MCF 10A (cell line): ENCODE data around the gene FGA. TPM values are rescaled to one million over a fixed set of nuclear protein-coding genes. Genes with fewer than 3 reads are reported as not detected.

Source experiments
- BruUV-seq: library from RNA; stranded (reverse); fragments of 400-500 nt; replicated peaks from 2 replicates; lab custom pipeline; 2021; lab: Mats Ljungman, UMichigan
- CTCF ChIA-PET: fragments of 300-600 bp; sonication (Branson Sonifier 250); formaldehyde crosslinking; extraction: SDS; loops from one replicate; lab custom pipeline; 2021; ENCODE audit warnings: antibody characterized with exemption, inconsistent platforms; lab: Yijun Ruan, JAX
- POLR2A ChIA-PET: fragments of 300-600, 350-650 bp; sonication (Branson Sonifier 250); formaldehyde crosslinking; extraction: SDS; loops from one replicate; lab custom pipeline; 2020; ENCODE audit warnings: antibody characterized with exemption, inconsistent platforms; lab: Yijun Ruan, JAX
- DNase-seq: peaks from one replicate; pipeline ENCODE4 v3.0.0-alpha.2; 2018; ENCODE audit not compliant: unreplicated experiment
- H3K27ac Mint-ChIP-seq: one replicate; pipeline ENCODE4 v1.8.0; 2022; ENCODE audit warnings: mild to moderate bottlenecking, low read depth, mixed read lengths; ENCODE audit not compliant: unreplicated experiment
- H3K27me3 Mint-ChIP-seq: one replicate; pipeline ENCODE4 v1.8.0; 2022; ENCODE audit warnings: mixed read lengths; ENCODE audit not compliant: insufficient read depth, unreplicated experiment
- H3K36me3 Mint-ChIP-seq: one replicate; pipeline ENCODE4 v1.8.0; 2022; ENCODE audit warnings: mild to moderate bottlenecking, moderate library complexity, mixed read lengths; ENCODE audit not compliant: insufficient read depth, unreplicated experiment
- H3K4me1 Mint-ChIP-seq: one replicate; pipeline ENCODE4 v1.8.0; 2022; ENCODE audit warnings: mixed read lengths; ENCODE audit not compliant: insufficient read depth, unreplicated experiment
- H3K4me3 Mint-ChIP-seq: one replicate; pipeline ENCODE4 v1.8.0; 2022; ENCODE audit warnings: mild to moderate bottlenecking, moderate library complexity, mixed read lengths; ENCODE audit not compliant: unreplicated experiment
- H3K9me3 Mint-ChIP-seq: one replicate; pipeline ENCODE4 v1.8.0; 2022; ENCODE audit warnings: mixed read lengths; ENCODE audit not compliant: unreplicated experiment
- CTCF ChIP-seq: fragments of 200-600 bp; IDR thresholded peaks from one replicate; pipeline ENCODE4 v1.8.0; 2022; ENCODE audit warnings: antibody characterized with exemption, mild to moderate bottlenecking; ENCODE audit not compliant: unreplicated experiment
- intact Hi-C: fragments of 100-400 bp; cut with micrococcal nuclease; formaldehyde crosslinking; loops from 2 replicates; pipeline ENCODE4 v1.14.1; 2022
- total RNA-seq: library from RNA; stranded (reverse); gene quantifications from 2 replicates; pipeline ENCODE4 v1.2.3, GENCODE V29; 2022

Gene FGA
- total RNA-seq, 1 experiment from 2014 or later, result not detected

GRCh38 chr4:154616731-154617130 is 26.2 kb upstream of the FGA start:
- Mint-ChIP-seq H3K9me3 (no peaks in the 10 kb centered on the region), H3K4me1 (no peaks in the 10 kb centered on the region), H3K36me3 (no peaks in the 10 kb centered on the region), H3K27ac (no peak overlapping the region), H3K4me3 (no peak overlapping the region), H3K27me3 (no peaks in the 10 kb centered on the region)
- no peak for TF ChIP-seq CTCF
- intact Hi-C loops, result no loop called here
- no TSS peak for BruUV-seq
- POLR2A ChIA-PET, result interaction anchor here (0.9 kb wide), 1 partner anchor 67 kb away, joined by 5 read pairs; the partner anchor contains the start of gene PLRG1
- no peak for DNase-seq
- CTCF ChIA-PET, result interaction anchor here (4.9 to 23.4 kb wide), 3 partner anchors 8 to 63 kb away, joined by 41 to 935 read pairs (median 72); partner anchors contain the start of genes FGB and PLRG1

DNA sequence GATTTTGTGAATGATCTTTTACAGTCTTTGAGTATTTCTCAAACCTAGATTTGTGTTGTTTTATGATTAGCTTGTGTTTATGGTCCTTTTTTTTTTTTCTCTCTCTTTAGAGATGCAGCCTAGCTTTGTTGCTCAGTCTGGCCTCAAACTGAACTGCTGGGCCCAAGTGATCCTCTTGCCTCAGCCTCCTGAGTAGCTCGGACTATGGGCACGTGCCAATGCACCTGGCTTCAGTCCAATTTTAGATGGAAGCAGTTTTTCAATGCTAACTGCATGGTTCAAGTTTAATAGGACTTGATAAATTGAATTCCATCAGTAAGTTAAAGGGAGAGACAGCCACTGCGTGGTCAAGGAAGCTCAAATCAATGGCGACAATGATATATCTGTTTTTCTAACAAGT is 25.7 kb upstream of the FGA start:
- Mint-ChIP-seq H3K9me3 (no peaks in the 10 kb centered on the region), H3K36me3 (no peaks in the 10 kb centered on the region), H3K27me3 (no peaks in the 10 kb centered on the region), H3K4me1 (no peaks in the 10 kb centered on the region), H3K27ac (no peak overlapping the region), H3K4me3 (no peak overlapping the region)
- no peak for DNase-seq
- POLR2A ChIA-PET, result interaction anchor here (0.9 kb wide), 1 partner anchor 66 kb away, joined by 5 read pairs; the partner anchor contains the start of gene PLRG1
- TF ChIP-seq CTCF, result no peak
- BruUV-seq, result no TSS peak
- intact Hi-C loops, result no loop called here
- CTCF ChIA-PET, result interaction anchor here (0.9 to 23.4 kb wide), 5 partner anchors 8 to 102 kb away, joined by 3 to 935 read pairs (median 41); partner anchors contain the start of genes FGB and PLRG1

DNA sequence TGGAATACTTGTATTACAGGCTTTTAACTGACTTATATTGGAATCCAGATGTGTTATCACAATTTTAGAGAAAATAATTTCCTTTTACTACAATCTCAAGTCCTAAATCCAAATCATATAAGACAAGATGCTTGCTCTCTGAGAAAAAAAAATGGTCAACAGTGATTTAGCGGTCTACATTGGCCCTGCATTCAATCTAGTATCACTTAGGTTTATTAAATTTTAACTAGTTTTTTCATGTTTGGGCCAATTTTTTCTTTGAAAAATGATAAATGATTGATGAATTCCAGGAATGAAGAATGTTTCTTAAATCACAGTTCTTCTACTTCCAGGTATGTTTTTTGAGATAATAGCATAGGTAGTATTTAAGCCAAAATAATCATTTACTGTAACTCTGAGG is 24.7 kb upstream of the FGA start:
- TF ChIP-seq CTCF, result no peak
- H3K4me3 Mint-ChIP-seq, result no peak overlapping the region
- no peaks in the 10 kb centered on the region for H3K36me3 Mint-ChIP-seq
- no peak overlapping the region for H3K27ac Mint-ChIP-seq
- BruUV-seq, result no TSS peak
- DNase-seq, result no peak
- ChIA-PET POLR2A (no interaction called here), CTCF (interaction anchor here (0.9 to 23.4 kb wide), 4 partner anchors 8 to 62 kb away, joined by 3 to 935 read pairs (median 39); partner anchors contain the start of gene PLRG1)
- no peaks in the 10 kb centered on the region for H3K27me3 Mint-ChIP-seq
- no peaks in the 10 kb centered on the region for H3K9me3 Mint-ChIP-seq
- H3K4me1 Mint-ChIP-seq, result no peaks in the 10 kb centered on the region
- intact Hi-C loops, result no loop called here

GRCh38 chr4:154614306-154614705 is 23.8 kb upstream of the FGA start:
- Mint-ChIP-seq H3K27ac (no peak overlapping the region), H3K36me3 (no peaks in the 10 kb centered on the region), H3K9me3 (no peaks in the 10 kb centered on the region), H3K4me1 (no peaks in the 10 kb centered on the region), H3K4me3 (no peak overlapping the region), H3K27me3 (no peaks in the 10 kb centered on the region)
- no TSS peak for BruUV-seq
- CTCF ChIA-PET, result interaction anchor here (0.6 to 23.4 kb wide), 5 partner anchors 10 to 129 kb away, joined by 3 to 935 read pairs (median 7); partner anchors contain the start of genes LRAT and PLRG1
- DNase-seq, result no peak
- intact Hi-C loops, result no loop called here
- POLR2A ChIA-PET, result no interaction called here
- no peak for TF ChIP-seq CTCF
